ENCODE measurements around the gene DRAP1.

Gene DRAP1

DNA sequence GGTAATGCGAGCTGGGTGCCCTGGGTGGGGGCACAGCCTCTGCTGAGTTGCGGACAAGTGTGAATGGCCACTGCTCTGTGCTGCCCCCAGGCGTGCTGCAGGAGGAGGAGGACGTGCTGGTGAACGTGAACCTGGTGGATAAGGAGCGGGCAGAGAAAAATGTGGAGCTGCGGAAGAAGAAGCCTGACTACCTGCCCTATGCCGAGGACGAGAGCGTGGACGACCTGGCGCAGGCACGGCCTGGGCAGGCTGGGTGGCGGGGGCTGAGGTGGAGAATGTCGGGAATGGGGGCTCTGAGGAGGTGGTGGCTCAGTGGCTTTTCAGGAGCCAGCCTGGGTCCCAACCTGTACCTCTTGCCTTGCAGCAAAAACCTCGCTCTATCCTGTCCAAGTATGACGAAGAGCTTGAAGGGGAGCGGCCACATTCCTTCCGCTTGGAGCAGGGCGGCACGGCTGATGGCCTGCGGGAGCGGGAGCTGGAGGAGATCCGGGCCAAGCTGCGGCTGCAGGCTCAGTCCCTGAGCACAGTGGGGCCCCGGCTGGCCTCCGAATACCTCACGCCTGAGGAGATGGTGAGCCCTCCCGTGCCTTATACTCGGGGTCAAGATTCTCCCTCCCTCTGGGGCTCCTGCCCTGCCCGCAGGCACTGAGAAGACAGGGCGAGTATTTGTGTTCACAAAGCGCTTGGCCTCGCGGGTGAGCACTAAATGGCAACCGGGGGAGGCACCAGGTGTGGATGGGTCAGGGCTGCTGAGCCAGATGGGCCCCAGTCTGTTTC, 46.9 kb downstream of the DRAP1 start:
- no peak for DNase-seq

- no peak for DNase-seq
These were observed 48.2 kb downstream of the DRAP1 start for GRCh38 chr11:65967329-65967934.

- DNase-seq, result no peak
These were observed 49.6 kb downstream of the DRAP1 start for GRCh38 chr11:65968600-65969482.
